GM12878 (cell line): ENCODE results near the gene COX6A2. TPM values are rescaled to one million over a fixed set of nuclear protein-coding genes. Genes with fewer than 3 reads are reported as not detected.

Experiments
- ATAC-seq: fragments of 200-7000 bp; cut with Tn5 transposase; 3 replicates; pipeline ENCODE4 v1.9.1; 2020; ENCODE audit warnings: mild to moderate bottlenecking, moderate library complexity
- BruUV-seq: library from RNA; stranded (reverse); fragments of 400-500 nt; replicated peaks from 2 replicates; lab custom pipeline; 2021; lab: Mats Ljungman, UMichigan
- CTCF ChIA-PET: fragments of 300-600 bp; sonication (Branson Sonifier 250); formaldehyde crosslinking; extraction: SDS; loops from one replicate; lab custom pipeline; 2021; ENCODE audit warnings: inconsistent platforms; lab: Yijun Ruan, JAX
- POLR2A ChIA-PET: fragments of 350-600 bp; formaldehyde crosslinking; extraction: SDS; loops from one replicate; lab custom pipeline; 2021; ENCODE audit warnings: inconsistent platforms; lab: Charles Lee
- RAD21 ChIA-PET: fragments of 300-600 bp; sonication (Branson Sonifier 250); formaldehyde crosslinking; loops from one replicate; lab custom pipeline; 2023; ENCODE audit warnings: antibody characterized with exemption; ENCODE audit not compliant: unreplicated experiment; lab: Charles Lee
- SMC1A ChIA-PET: fragments of 300-600 bp; sonication (Branson Sonifier 250); formaldehyde crosslinking; loops from one replicate; lab custom pipeline; 2023; ENCODE audit not compliant: unreplicated experiment, uncharacterized antibody; lab: Charles Lee
- DNase-seq: peaks from one replicate; pipeline ENCODE4 v3.0.0-alpha.2; 2011; ENCODE audit warnings: low read depth, low spot score
- FAIRE-seq: peaks from 3 replicates; lab custom pipeline; 2011; peaks lifted over from hg19 to GRCh38; lab: Jason Lieb, UNC
- H2AFZ ChIP-seq: 2 replicates; pipeline ENCODE4 v1.6.0; 2011; ENCODE audit warnings: low read depth, low read length, control low read depth; ENCODE audit not compliant: control insufficient read depth
- H3K27ac ChIP-seq: 2 replicates; pipeline ENCODE4 v1.5.1; 2011; ENCODE audit warnings: control low read depth; ENCODE audit not compliant: control insufficient read depth, insufficient read depth
- H3K27me3 ChIP-seq, 2 experiments: replicated peaks in 1 of 2; 2 replicates each; pipeline versions ENCODE4 v1.6.0 to v1.6.1; 2011; ENCODE audit warnings: low read length in 1 of 2; ENCODE audit not compliant: control insufficient read depth in 2 of 2, insufficient read depth in 2 of 2
- H3K36me3 ChIP-seq, 2 experiments: 2 replicates each; pipeline ENCODE4 v1.5.1; 2011; ENCODE audit warnings: low read length in 1 of 2; ENCODE audit not compliant: control insufficient read depth in 2 of 2, insufficient read depth in 2 of 2
- H3K4me1 ChIP-seq: 2 replicates; pipeline ENCODE4 v1.6.1; 2011; ENCODE audit warnings: mild to moderate bottlenecking, low read length, moderate library complexity, mixed read lengths; ENCODE audit not compliant: control insufficient read depth, insufficient read depth
- H3K4me2 ChIP-seq: 2 replicates; pipeline ENCODE4 v1.6.0; 2011; ENCODE audit warnings: control low read depth; ENCODE audit not compliant: control insufficient read depth, insufficient read depth
- H3K4me3 ChIP-seq: fragments of 200-600 bp; sonication (generic); 2 replicates; pipeline ENCODE4 v1.5.1; 2016
- H3K79me2 ChIP-seq: 2 replicates; pipeline ENCODE4 v1.6.0; 2011; ENCODE audit warnings: low read length; ENCODE audit not compliant: control insufficient read depth, insufficient read depth
- H3K9ac ChIP-seq: 2 replicates; pipeline ENCODE4 v1.8.0; 2011; ENCODE audit warnings: low read length, control low read depth, mixed read lengths; ENCODE audit not compliant: control insufficient read depth, insufficient read depth
- H3K9me3 ChIP-seq: replicated peaks from 3 replicates; pipeline ENCODE4 v1.5.1; 2011; ENCODE audit warnings: mild to moderate bottlenecking, low read length; ENCODE audit not compliant: control insufficient read depth, insufficient read depth
- H4K20me1 ChIP-seq: 2 replicates; pipeline ENCODE4 v1.6.0; 2011; ENCODE audit not compliant: control insufficient read depth, insufficient read depth
- BCL3 ChIP-seq: IDR thresholded peaks from 2 replicates; pipeline ENCODE4 v1.6.1; 2011; ENCODE audit warnings: borderline replicate concordance, low read depth, mild to moderate bottlenecking, moderate library complexity, low read length; ENCODE audit not compliant: insufficient read depth, poor library complexity, severe bottlenecking
- BMI1 ChIP-seq: fragments of 450-650 bp; IDR thresholded peaks from 2 replicates; pipeline ENCODE4 v1.6.1; 2016; ENCODE audit warnings: mild to moderate bottlenecking, moderate library complexity, borderline replicate concordance
- CEBPB ChIP-seq, 2 experiments: fragments of 150-350 bp in 1 of 2; IDR thresholded peaks; 2 replicates each; pipeline ENCODE4 v1.6.1; 2012 to 2014; ENCODE audit warnings: low read depth in 2 of 2, low read length in 2 of 2, borderline replicate concordance in 1 of 2, inconsistent platforms in 1 of 2
- CREB1 ChIP-seq: IDR thresholded peaks from 2 replicates; pipeline ENCODE4 v1.6.1; 2012; ENCODE audit warnings: low read depth, mild to moderate bottlenecking, inconsistent platforms
- CREM ChIP-seq: IDR thresholded peaks from 2 replicates; pipeline ENCODE4 v1.6.1; 2014; ENCODE audit warnings: antibody characterized with exemption, low read depth
- HSF1 ChIP-seq: fragments of 150-350 bp; IDR thresholded peaks from 2 replicates; pipeline ENCODE4 v1.6.1; 2014; ENCODE audit warnings: mild to moderate bottlenecking, low read depth, low read length
- MEF2A ChIP-seq: IDR thresholded peaks from 2 replicates; pipeline ENCODE4 v1.6.1; 2011; ENCODE audit warnings: low read depth, mild to moderate bottlenecking, low read length, moderate library complexity; ENCODE audit not compliant: insufficient read depth
- NFYA ChIP-seq: IDR thresholded peaks from 2 replicates; pipeline ENCODE4 v1.6.1; 2011; ENCODE audit warnings: low read depth, mild to moderate bottlenecking, low read length, improper control_type of control experiment, borderline replicate concordance
- RAD21 ChIP-seq: IDR thresholded peaks from 2 replicates; pipeline ENCODE4 v1.6.1; 2011; ENCODE audit warnings: mild to moderate bottlenecking, low read depth, low read length, moderate library complexity; ENCODE audit not compliant: insufficient read depth
- RB1 ChIP-seq: fragments of 450-650 bp; formaldehyde crosslinking; IDR thresholded peaks from 2 replicates; pipeline ENCODE4 v1.6.1; 2017; ENCODE audit warnings: mild to moderate bottlenecking, borderline replicate concordance
- SREBF2 ChIP-seq: IDR thresholded peaks from 2 replicates; pipeline ENCODE4 v1.6.1; 2012; ENCODE audit warnings: mild to moderate bottlenecking, low read length
- TCF3 ChIP-seq: IDR thresholded peaks from 2 replicates; pipeline ENCODE4 v1.6.1; 2012; ENCODE audit warnings: low read depth, mild to moderate bottlenecking, low read length, borderline replicate concordance; ENCODE audit not compliant: insufficient read depth
- ZNF207 ChIP-seq: fragments of 450-650 bp; IDR thresholded peaks from 2 replicates; pipeline ENCODE4 v1.6.1; 2014; ENCODE audit warnings: antibody characterized with exemption, mild to moderate bottlenecking, borderline replicate concordance
- ZNF24 ChIP-seq: fragments of 450-650 bp; IDR thresholded peaks from 2 replicates; pipeline ENCODE4 v1.6.1; 2017; ENCODE audit warnings: antibody characterized with exemption, mild to moderate bottlenecking
- ZNF384 ChIP-seq: IDR thresholded peaks from 2 replicates; pipeline ENCODE4 v1.6.1; 2012; ENCODE audit warnings: low read depth, mild to moderate bottlenecking, low read length, improper control_type of control experiment, borderline replicate concordance
- WGBS: methylation state at CpG from one replicate; pipeline ENCODE4 v1.1.6; 2016; ENCODE audit warnings: low lambda C conversion rate; ENCODE audit not compliant: insufficient replicate concordance, insufficient coverage; ENCODE audit errors: missing lambda C conversion rate; 5-methylcytosine and 5-hydroxymethylcytosine counted together
- in situ Hi-C: fragments of 300-500 bp; cut with MboI; formaldehyde crosslinking; loops from 9 replicates; pipeline ENCODE4 v1.14.3; 2018; ENCODE audit warnings: mixed read lengths
- intact Hi-C: fragments of 100-400 bp; cut with micrococcal nuclease; formaldehyde crosslinking; loops from one replicate; pipeline ENCODE4 v1.14.2; 2022; ENCODE audit not compliant: unreplicated experiment
- polyA plus RNA-seq, 11 experiments: library from polyadenylated mRNA; depleted of rRNA in 4 of 11; unstranded in 6 of 11; stranded (reverse) in 5 of 11; fragments of >200 nt; fragmentation: Nextera tagmentation in 4 of 11; fragmentation: Illumina TruSeq in 1 of 11; extraction: Ambion mirVana in 4 of 11; extraction: Trizol in 1 of 11; gene quantifications; 1 replicate in 1 of 11; 2 replicates in 10 of 11; pipeline versions ENCODE4 v1.2.1 to v1.2.3, GENCODE V29; 2011 to 2016; ENCODE audit warnings: inconsistent platforms in 2 of 11, missing spikeins in 2 of 11, low read depth in 1 of 11
- total RNA-seq, 4 experiments: library from RNA; depleted of rRNA in 3 of 4; stranded (reverse); fragments of >200 nt in 3 of 4; fragmentation: Illumina TruSeq in 1 of 4; extraction: Trizol in 1 of 4; gene quantifications; 2 replicates each; pipeline versions ENCODE4 v1.2.1 to v1.2.3, GENCODE V29; 2013 to 2021

COX6A2 gene
- total and polyA plus RNA-seq, 10 of the 15 experiments (the other 5 are each of a cell fraction or from before 2014, with no cell fraction given) = not detected

- TF ChIP-seq NFYA = no peak
These were observed 31.8 kb upstream of the COX6A2 start (continued) for GRCh38 chr16:31459687-31460581.

- TSS peak; percentile 77 for BruUV-seq
- Histone ChIP-seq H3K9me3 (no peaks in the 10 kb centered on the region), H3K4me2 (peak within 1 kb of the TSS; percentile 97), H3K27ac (peak within 1 kb of the TSS; percentile 100), H3K4me3 (peak within 1 kb of the TSS; percentile 95), H3K27me3 (no peaks in the 10 kb centered on the region), H3K36me3 (peaks cover 0 to 11% of the 10 kb centered on the region in 2 experiments; a peak in 3 of 4 replicates), H4K20me1 (peaks cover 7% of the 10 kb centered on the region; the same call in 1 of the 2 replicates), H2AFZ (peak within 1 kb of the TSS; percentile 98), H3K9ac (peak within 1 kb of the TSS; percentile 96), H3K4me1 (peaks cover 16% of the 10 kb centered on the region), H3K79me2 (peaks cover 46% of the 10 kb centered on the region)
- ATAC-seq (peak; percentile 80), FAIRE-seq (peak; percentile 99), DNase-seq (peak; percentile 90)
- in situ Hi-C loops = loop anchor here (5.0 kb wide), 2 partner anchors 238 to 408 kb away; no protein-coding TSS in a partner anchor
- intact Hi-C loops = loop anchor here (1.0 to 5.0 kb wide), 4 partner anchors 17 to 409 kb away; partner anchors contain the start of genes RUSF1 and ZNF843
- SMC1A ChIA-PET = interaction anchor here (0.6 to 4.1 kb wide), 9 partner anchors 39 to 505 kb away, joined by 3 to 26 read pairs (median 5); a partner anchor contains a TSS
- RAD21 ChIA-PET = interaction anchor here (0.9 to 4.0 kb wide), 12 partner anchors 15 to 414 kb away, joined by 3 to 21 read pairs (median 6); partner anchors contain the start of genes FUS, ITGAX, ZNF267 and ZNF646
- CTCF ChIA-PET = interaction anchor here (0.6 to 7.0 kb wide), 18 partner anchors 15 to 505 kb away, joined by 3 to 71 read pairs (median 6); partner anchors contain the start of genes RUSF1, ZNF646, ZNF668 and ZNF843
- WGBS = under 1% methylated on average over 90 of the region's 91 CpGs
- POLR2A ChIA-PET = interaction anchor here (0.5 to 4.0 kb wide), 14 partner anchors 38 to 576 kb away, joined by 3 to 20 read pairs (median 4); partner anchors contain the start of genes FUS, ITGAX, KAT8 and ZNF267
- no peak for TF ChIP-seq BCL3
- TF ChIP-seq RAD21 = 0 out of 2 replicates have a peak, but pooled peaks have one; percentile 13
- TF ChIP-seq CEBPB (IDR thresholded peaks at IDR 0.05; ENCODE audit: borderline replicate concordance in 1 of 2, low read depth in 2 of 2, low read length in 2 of 2) = no peak
- TF ChIP-seq SREBF2 = no peak
- 0 out of 2 replicates have a peak, but pooled peaks have one; percentile 23 for TF ChIP-seq HSF1
- 0 out of 2 replicates have a peak, but pooled peaks have one; percentile 19 for TF ChIP-seq TCF3
- peak; percentile 98 for TF ChIP-seq CREB1
- TF ChIP-seq ZNF384 = 0 out of 2 replicates have a peak, but pooled peaks have one; percentile 15
- peak; percentile 19; the same call in 1 of the 2 replicates for TF ChIP-seq RB1
- no peak for TF ChIP-seq BMI1
- TF ChIP-seq ZNF24 = no peak
- TF ChIP-seq MEF2A = no peak
- TF ChIP-seq ZNF207 = peak; percentile 98
- TF ChIP-seq CREM = peak; percentile 98
These were observed 30.9 kb upstream of the COX6A2 start, which contains the start of gene ARMC5 for GRCh38 chr16:31458844-31459686. TSS of gene ARMC5 (plus strand) at chr16:31459501. CDS start at chr16:31459525, 24 bp downstream.
